Kidney capillary endothelial cell (primary cell): ENCODE results near the gene CSTF3.
A peak's percentile ranks its signal among the peaks of the same experiment; 100 is the strongest.
"Not testable (repeated sequence)": the region's sequence is repeated elsewhere in the genome, so short reads cannot be mapped to it uniquely, and the experiment has no call there.

Experiments
- DNase-seq: peaks from one replicate; pipeline ENCODE4 v3.0.0-alpha.2; 2018; ENCODE audit warnings: low spot score

The CSTF3 gene

GRCh38 chr11:33161120-33162005, at the start of gene CSTF3:
Gene CSTF3 (minus strand): TSS chr11:33161480. CDS start chr11:33161325, 155 bp downstream.
- DNase-seq: peak; percentile 99

GRCh38 chr11:33208150-33208549, 46.9 kb upstream of the CSTF3 start:
- DNase-seq: no peak

GRCh38 chr11:33207408-33207985, 46.2 kb upstream of the CSTF3 start:
- no peak for DNase-seq

GRCh38 chr11:33197915-33198727, 36.8 kb upstream of the CSTF3 start:
- no peak for DNase-seq

GRCh38 chr11:33195462-33196173, 34.3 kb upstream of the CSTF3 start:
- DNase-seq: peak; percentile 2

GRCh38 chr11:33194455-33194854, 33.2 kb upstream of the CSTF3 start:
- DNase-seq: no peak

GRCh38 chr11:33191467-33191866, 30.2 kb upstream of the CSTF3 start:
- no peak for DNase-seq

- no peak for DNase-seq
Measured at GRCh38 chr11:33187998-33188722, 26.9 kb upstream of the CSTF3 start.

- no peak for DNase-seq
Measured at GRCh38 chr11:33185756-33186155, 24.5 kb upstream of the CSTF3 start.

- no peak for DNase-seq
Measured at GRCh38 chr11:33182246-33182878, 21.1 kb upstream of the CSTF3 start.

- DNase-seq: no peak
Measured at GRCh38 chr11:33179348-33179803, 18.1 kb upstream of the CSTF3 start.

- DNase-seq: no peak
Measured at GRCh38 chr11:33178443-33179180, 17.3 kb upstream of the CSTF3 start.

- DNase-seq: no peak
Measured at GRCh38 chr11:33177676-33178336, 16.5 kb upstream of the CSTF3 start.

GRCh38 chr11:33176760-33177159, 15.5 kb upstream of the CSTF3 start:
- not testable (repeated sequence) for DNase-seq

GRCh38 chr11:33172996-33173395, 11.7 kb upstream of the CSTF3 start:
- no peak for DNase-seq

- no peak for DNase-seq
Measured at GRCh38 chr11:33172345-33172744, 11.1 kb upstream of the CSTF3 start.

GRCh38 chr11:33171251-33171650, 10.0 kb upstream of the CSTF3 start:
- DNase-seq: no peak

GRCh38 chr11:33168709-33169200, 7.5 kb upstream of the CSTF3 start:
- DNase-seq: no peak

- no peak for DNase-seq
Measured at GRCh38 chr11:33162831-33163230, 1.6 kb upstream of the CSTF3 start.
